Mononuclear cell (primary cell): ENCODE results near the gene TTYH2. TPM values are rescaled to one million over a fixed set of nuclear protein-coding genes. Genes with fewer than 3 reads are reported as not detected.
"Not testable (repeated sequence)": the region's sequence is repeated elsewhere in the genome, so short reads cannot be mapped to it uniquely, and the experiment has no call there.

Experiments used
- H3K27me3 ChIP-seq: 2 replicates; pipeline ENCODE4 v1.6.0; 2011; ENCODE audit warnings: low read length, control low read depth; ENCODE audit not compliant: insufficient read depth
- H3K4me1 ChIP-seq: 2 replicates; pipeline ENCODE4 v1.5.1; 2011; ENCODE audit warnings: mild to moderate bottlenecking, low read length, control low read depth; ENCODE audit not compliant: insufficient read depth
- H3K4me3 ChIP-seq: 2 replicates; pipeline ENCODE4 v1.5.1; 2011; ENCODE audit warnings: mild to moderate bottlenecking, low read length, moderate library complexity
- H3K9me3 ChIP-seq: 2 replicates; pipeline ENCODE4 v1.5.1; 2011; ENCODE audit warnings: low read depth, mild to moderate bottlenecking, control low read depth, low read length
- total RNA-seq: library from RNA; depleted of rRNA; stranded (reverse); fragments of >200 nt; gene quantifications from one replicate; pipeline ENCODE4 v1.2.3, GENCODE V29; 2012

The TTYH2 gene
- total RNA-seq, 1 donor = 8.5 TPM

- H3K4me3 ChIP-seq = no peak overlapping the region
- no peaks in the 10 kb centered on the region for H3K9me3 ChIP-seq
- no peaks in the 10 kb centered on the region for H3K27me3 ChIP-seq
- no peaks in the 10 kb centered on the region for H3K4me1 ChIP-seq
Measured at GRCh38 chr17:74250324-74250995, 37.1 kb downstream of the TTYH2 start.

GRCh38 chr17:74251051-74251450 lies 37.7 kb downstream of the TTYH2 start:
- Histone ChIP-seq H3K27me3 (no peaks in the 10 kb centered on the region), H3K4me3 (no peak overlapping the region), H3K4me1 (no peaks in the 10 kb centered on the region), H3K9me3 (no peaks in the 10 kb centered on the region)

GRCh38 chr17:74251569-74251968 lies 38.2 kb downstream of the TTYH2 start:
- Histone ChIP-seq H3K9me3 (no peaks in the 10 kb centered on the region), H3K4me1 (no peaks in the 10 kb centered on the region), H3K27me3 (no peaks in the 10 kb centered on the region), H3K4me3 (no peak overlapping the region)

GRCh38 chr17:74252211-74252610 lies 38.8 kb downstream of the TTYH2 start:
- H3K27me3 ChIP-seq = no peaks in the 10 kb centered on the region
- H3K4me1 ChIP-seq = no peaks in the 10 kb centered on the region
- H3K9me3 ChIP-seq = no peaks in the 10 kb centered on the region
- H3K4me3 ChIP-seq = no peak overlapping the region

GRCh38 chr17:74253036-74253435 lies 39.7 kb downstream of the TTYH2 start:
- H3K27me3 ChIP-seq = no peaks in the 10 kb centered on the region
- no peaks in the 10 kb centered on the region for H3K9me3 ChIP-seq
- no peaks in the 10 kb centered on the region for H3K4me1 ChIP-seq
- no peak overlapping the region for H3K4me3 ChIP-seq

- H3K27me3 ChIP-seq = no peaks in the 10 kb centered on the region
- no peaks in the 10 kb centered on the region for H3K4me1 ChIP-seq
- H3K9me3 ChIP-seq = no peaks in the 10 kb centered on the region
- H3K4me3 ChIP-seq = no peak overlapping the region
Measured at GRCh38 chr17:74257311-74257710, 43.9 kb downstream of the TTYH2 start.

- H3K9me3 ChIP-seq = no peaks in the 10 kb centered on the region
- H3K27me3 ChIP-seq = no peaks in the 10 kb centered on the region
- H3K4me3 ChIP-seq = no peak overlapping the region
- H3K4me1 ChIP-seq = no peaks in the 10 kb centered on the region
Measured at GRCh38 chr17:74259667-74260524, 46.5 kb downstream of the TTYH2 start.

- Histone ChIP-seq H3K9me3 (no peaks in the 10 kb centered on the region), H3K4me3 (no peak overlapping the region), H3K4me1 (no peaks in the 10 kb centered on the region), H3K27me3 (no peaks in the 10 kb centered on the region)
Measured at GRCh38 chr17:74260525-74260850, 47.1 kb downstream of the TTYH2 start.

GRCh38 chr17:74262601-74263000 lies 49.2 kb downstream of the TTYH2 start:
- H3K9me3 ChIP-seq = no peaks in the 10 kb centered on the region
- H3K27me3 ChIP-seq = no peaks in the 10 kb centered on the region
- no peak overlapping the region for H3K4me3 ChIP-seq
- no peaks in the 10 kb centered on the region for H3K4me1 ChIP-seq

GRCh38 chr17:74267054-74267453 lies 53.7 kb downstream of the TTYH2 start:
- H3K9me3 ChIP-seq, H3K4me1 ChIP-seq, H3K27me3 ChIP-seq, H3K4me3 ChIP-seq: not testable (repeated sequence)

- Histone ChIP-seq H3K27me3 (no peaks in the 10 kb centered on the region), H3K4me1 (no peaks in the 10 kb centered on the region), H3K4me3 (no peak overlapping the region), H3K9me3 (no peaks in the 10 kb centered on the region)
Measured at GRCh38 chr17:74267579-74267978, 54.2 kb downstream of the TTYH2 start.

- H3K4me1 ChIP-seq = no peaks in the 10 kb centered on the region
- H3K4me3 ChIP-seq = no peak overlapping the region
- no peaks in the 10 kb centered on the region for H3K9me3 ChIP-seq
- H3K27me3 ChIP-seq = no peaks in the 10 kb centered on the region
Measured at GRCh38 chr17:74267987-74268499, 54.7 kb downstream of the TTYH2 start.

GRCh38 chr17:74268558-74268957 lies 55.2 kb downstream of the TTYH2 start:
- no peaks in the 10 kb centered on the region for H3K9me3 ChIP-seq
- no peak overlapping the region for H3K4me3 ChIP-seq
- H3K4me1 ChIP-seq = peaks cover under 1% of the 10 kb centered on the region
- H3K27me3 ChIP-seq = no peaks in the 10 kb centered on the region

- Histone ChIP-seq H3K4me1 (peaks cover 18% of the 10 kb centered on the region), H3K9me3 (no peaks in the 10 kb centered on the region), H3K27me3 (no peaks in the 10 kb centered on the region), H3K4me3 (no peak overlapping the region)
Measured at GRCh38 chr17:74270333-74270732, 57.0 kb downstream of the TTYH2 start.

GRCh38 chr17:74271281-74271680 lies 57.9 kb downstream of the TTYH2 start:
- Histone ChIP-seq H3K4me1 (peaks cover 19% of the 10 kb centered on the region), H3K27me3 (no peaks in the 10 kb centered on the region), H3K9me3 (no peaks in the 10 kb centered on the region), H3K4me3 (no peak overlapping the region)
